NCI-H2107 treated with DMSO at 0.1 percent for 48 hours (cell line): Measurements from ENCODE around the gene KCNQ2.

Experiments
- DNase-seq: peaks from one replicate; lab custom pipeline; 2025; ENCODE audit not compliant: unreplicated experiment; lab: John Stamatoyannopoulos, UW

Gene KCNQ2

DNA sequence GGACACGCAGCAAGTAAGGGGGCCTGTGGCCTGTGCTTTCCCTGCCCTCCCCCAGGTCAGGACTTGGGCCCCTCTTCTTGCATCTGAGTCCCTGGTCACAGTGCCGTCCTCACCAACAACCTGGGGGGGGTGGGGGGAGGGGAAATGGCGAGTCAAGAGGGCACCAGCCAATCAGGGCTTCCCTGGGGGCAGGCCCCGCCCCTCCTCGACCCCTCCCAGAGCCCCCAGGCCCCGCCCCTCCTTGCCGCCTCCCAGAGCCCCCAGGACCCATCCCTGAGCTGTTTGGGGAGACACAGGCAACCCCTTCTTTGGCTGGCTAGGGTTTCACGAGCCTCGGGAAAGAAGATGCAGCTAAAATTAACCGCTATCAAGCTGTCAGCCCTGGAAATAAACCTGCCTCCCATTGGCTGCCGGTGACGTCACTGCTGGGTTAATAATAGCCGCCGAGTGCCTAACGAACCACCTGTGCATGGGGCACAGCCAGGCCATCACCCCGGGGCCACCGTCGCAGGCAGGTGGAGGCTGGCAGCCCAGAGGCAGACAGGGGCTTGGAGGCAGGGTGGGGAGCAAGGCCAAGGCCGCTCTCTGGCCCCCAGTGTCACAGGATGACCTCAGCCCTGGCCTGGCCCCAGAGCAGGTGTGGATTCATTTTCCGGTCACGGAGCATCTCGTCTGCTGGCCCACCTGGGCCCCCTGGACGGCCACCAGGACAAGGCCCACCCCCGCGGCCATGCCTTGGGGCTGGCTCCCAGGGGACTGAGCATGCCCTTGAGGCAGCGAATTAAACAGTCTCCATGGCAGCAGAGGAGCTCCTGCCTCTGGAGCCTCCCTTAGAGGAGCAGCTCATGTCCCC, 29.6 kb upstream of the KCNQ2 start:
- DNase-seq = peak; percentile 93

DNA sequence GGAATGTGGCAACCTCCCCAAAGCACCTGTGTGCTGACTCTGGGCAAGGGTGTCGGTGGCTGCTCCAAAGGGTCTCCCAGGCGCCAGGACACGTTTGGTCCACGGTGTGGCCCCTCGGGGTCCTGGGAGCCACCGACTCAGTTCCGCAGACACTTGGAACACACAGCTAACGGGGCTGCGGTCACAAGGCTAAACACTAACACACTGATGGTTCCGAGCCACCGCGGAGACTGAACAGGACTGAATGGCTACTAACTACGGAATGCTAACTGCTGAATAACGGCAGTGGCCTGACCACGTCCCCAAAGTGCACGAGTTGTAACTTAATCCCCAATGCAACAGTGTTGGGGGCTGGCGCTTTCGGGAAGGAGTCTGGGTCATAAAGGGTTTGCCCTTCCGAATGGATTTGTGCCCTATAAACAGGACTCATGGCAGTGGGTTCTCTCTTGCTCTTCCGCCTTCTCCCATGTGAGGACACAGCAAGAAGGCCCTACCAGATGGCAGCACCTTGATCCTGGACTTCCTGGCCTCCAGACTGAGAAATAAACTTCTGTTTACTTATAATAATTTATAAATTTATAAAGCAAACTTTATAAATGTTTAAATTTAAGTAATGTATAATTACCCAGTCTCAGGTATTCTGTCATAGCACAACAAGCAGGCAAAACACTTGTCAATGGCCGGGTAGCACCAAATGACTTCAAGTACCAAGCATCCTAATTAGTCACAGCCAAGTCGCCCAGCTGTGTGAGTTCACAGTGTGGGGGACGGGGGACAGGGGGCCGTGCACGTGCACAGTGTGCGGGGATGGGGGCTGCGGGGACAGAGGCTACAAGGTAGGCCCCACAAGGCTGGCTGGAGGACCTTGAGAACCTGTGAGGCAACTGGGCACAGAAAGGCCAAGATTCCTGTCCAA, 28.7 kb upstream of the KCNQ2 start:
- DNase-seq = no peak

DNA sequence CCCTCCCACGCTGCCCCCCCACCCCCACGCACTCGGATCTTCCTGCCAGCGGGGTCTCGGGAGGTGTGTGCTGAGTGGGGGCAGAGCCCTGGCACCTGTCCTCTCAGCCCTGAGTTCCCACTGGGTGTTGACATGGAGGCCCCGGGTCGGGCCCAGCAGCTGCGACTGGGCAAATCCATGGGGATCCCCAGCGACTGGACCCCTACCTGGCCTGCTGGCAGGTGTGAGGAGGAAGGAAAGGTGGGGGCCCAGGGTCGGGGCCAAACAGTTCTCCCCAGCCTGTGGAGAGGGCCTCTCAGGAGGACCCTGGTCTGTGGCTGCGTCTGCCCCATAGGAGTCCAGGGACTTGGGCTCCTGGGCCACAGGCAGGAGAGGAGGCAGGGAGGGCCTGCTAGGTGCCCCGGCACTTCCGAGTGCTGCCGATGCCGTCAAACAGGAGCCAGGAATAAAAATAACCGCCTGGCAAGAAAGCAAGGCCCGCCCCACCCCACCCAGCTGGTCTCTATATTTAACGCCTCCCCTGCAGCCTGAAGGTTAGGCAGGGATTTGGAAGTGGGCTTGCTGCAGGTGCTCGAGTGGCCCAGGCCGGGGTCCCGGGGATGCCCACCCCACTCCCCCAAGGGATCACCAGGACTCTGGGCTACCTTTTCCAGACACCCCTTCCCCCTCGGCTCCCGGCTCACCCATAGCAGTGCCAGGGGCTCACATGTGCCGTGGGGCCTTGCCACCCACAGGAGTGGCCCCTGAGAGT, 27.9 kb upstream of the KCNQ2 start:
- DNase-seq = no peak

DNA sequence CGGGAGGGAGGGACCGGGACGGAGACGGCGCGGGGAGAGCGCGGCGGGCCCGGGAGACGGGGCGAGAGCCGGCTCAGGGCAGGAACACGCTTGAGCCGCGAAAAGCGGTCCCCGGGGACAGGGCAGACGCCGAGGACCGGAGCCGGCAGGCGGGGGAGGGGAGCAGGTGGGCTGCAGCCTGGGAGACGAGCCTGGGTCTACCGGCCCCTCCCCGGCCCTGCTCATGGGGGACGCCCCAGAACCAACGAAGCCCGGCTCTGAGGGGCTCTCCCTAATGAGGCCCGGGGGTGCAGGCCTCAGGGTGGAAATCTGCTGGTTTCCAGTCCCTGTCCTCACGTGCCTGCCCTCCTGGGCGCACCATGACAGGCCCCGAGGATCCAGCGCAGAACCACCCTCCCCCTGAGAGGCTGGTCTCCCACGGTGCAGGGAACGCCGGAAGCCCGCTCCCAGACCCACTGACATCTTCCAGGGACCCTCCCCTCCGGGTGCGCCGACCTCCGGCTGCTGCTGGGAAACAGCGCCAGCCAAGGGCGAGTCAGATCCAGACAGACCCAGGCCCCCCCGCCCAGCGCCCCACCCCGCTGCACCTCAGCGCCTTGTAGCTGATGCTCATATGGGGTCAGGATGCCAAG, 27.0 kb upstream of the KCNQ2 start:
- no peak for DNase-seq

DNA sequence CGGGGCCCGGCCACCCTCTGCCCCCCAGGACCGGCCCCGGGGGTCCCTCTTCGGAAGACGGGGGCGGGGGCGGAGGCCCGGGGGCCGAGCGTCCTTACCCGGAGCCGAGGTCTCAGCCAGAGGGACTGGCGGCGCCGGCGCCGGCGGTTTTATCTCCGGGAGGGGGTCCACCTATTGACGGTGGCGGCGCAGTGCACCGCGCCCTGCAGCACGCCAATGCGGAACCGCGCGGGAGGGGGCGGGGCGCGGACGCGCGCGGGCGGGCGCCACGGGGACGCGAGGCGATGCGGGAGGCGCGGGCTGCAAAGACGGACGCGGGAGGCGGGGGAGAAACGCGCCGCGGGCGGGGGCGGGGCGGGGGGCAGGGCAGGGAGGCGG, 26.5 kb upstream of the KCNQ2 start, which contains the start of gene EEF1A2:
Gene EEF1A2 (minus strand): TSS at position 124 of the 378 bp plus-strand sequence. CDS start 1,320 bp downstream, outside the sequence.
- no peak for DNase-seq

DNA sequence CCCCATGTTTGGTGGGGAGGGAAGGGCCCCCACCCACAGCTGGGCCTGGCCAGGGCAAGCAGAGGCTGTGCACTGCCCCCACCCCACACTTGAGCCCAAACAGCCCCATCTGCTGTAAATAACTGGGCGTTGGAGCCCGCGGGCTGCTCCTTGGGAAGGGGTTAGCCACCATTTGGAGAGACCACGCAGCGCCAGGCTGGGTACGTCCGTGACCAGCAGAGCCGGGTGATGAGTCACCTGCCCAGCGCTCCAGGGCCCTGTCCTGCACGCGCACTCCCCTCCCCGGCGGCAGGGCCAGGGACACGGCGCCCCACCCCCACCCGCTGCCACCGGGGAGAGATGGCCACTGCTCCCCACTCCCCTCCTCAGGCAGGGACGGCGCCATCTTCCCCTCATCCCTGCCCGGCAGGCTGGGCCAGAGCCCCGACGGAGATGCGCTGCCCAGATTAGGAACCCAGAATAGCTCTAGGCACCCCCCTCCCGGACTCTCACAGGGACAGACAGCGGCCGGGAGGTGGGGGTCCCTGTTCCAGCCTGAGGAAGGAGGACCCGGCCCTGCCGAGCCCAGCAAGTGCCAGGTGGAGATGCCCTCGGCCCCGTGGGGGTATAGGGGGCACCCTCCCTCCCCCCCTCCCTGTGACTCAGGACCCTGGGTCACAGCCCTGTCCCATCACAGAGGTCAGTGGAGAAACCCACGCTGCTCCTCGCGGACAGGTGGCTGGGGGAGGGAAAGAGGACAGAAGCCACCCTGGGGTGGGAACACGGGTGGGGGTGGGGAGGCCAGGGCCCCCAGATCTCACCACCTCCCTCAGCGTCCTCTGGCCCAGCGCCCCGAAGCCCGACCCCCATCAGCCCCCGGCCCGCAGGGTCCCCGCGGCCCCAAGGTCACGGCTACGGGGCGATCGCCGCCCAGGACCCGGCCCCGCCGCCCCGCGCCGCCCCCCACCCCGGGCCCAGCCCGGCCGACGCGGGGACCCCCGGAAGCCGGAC, 25.8 kb upstream of the KCNQ2 start:
- DNase-seq = no peak

DNA sequence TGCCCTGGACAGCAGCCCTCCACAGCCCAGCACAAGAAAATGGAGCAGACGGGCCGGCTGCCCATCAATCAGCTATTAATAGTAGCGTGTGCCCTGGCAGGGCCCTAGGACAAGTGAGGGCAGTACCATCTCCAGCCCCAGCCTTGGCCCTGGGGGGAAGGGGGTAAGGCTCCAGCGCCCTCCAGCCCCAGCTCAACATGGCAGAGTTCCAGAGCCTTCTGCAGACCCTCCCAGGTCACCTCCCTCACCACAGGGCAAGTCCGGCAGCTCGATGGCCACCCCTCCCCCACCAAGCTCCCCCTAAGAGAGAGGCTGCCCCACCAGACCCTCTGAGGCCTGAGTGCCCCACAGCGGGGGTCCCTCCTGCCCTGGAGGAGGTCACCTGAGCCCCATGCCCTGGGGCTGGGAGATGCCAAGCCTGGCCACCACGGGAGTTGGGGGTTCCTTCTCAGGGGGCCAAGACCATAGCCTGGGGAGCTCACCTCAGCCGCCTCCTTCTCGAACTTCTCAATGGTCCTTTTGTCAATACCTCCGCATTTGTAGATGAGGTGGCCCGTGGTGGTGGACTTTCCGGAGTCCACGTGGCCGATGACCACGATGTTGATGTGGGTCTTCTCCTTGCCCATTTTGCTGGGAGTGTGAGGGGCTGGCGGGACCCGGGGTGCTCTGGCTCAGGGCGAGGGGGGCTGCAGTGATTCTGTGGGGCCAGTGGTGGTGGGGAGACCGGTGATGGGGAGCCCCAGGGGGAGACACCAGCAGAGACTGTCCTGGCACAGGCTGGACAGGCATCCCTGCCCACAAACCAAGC, 24.9 kb upstream of the KCNQ2 start:
- DNase-seq = no peak

DNA sequence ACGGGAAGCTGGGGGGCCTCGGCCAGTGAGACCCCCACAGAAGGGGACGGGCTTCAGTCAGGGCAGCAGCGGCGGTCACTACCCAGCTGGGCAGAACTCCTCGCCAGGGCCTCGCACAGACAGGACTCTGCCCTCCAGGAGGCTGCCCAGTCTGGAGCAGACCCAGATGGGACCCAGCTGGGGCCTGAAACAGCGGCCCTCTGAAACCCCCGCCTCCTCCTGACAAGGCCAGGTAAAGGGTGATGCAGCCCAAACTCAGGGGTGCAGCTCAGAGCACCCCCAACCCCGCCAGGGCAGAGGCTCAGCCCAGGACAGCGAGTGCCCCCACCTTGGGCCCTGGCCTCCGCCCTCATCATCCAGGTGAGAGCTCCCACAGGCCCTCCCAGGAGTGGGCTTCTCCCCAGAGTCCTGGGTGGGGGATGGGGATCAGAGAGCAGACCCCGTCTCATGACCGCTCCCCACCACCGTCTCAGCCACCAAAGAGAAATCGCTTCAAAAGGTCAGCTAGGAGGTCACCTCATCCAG, 24.2 kb upstream of the KCNQ2 start:
- no peak for DNase-seq

DNA sequence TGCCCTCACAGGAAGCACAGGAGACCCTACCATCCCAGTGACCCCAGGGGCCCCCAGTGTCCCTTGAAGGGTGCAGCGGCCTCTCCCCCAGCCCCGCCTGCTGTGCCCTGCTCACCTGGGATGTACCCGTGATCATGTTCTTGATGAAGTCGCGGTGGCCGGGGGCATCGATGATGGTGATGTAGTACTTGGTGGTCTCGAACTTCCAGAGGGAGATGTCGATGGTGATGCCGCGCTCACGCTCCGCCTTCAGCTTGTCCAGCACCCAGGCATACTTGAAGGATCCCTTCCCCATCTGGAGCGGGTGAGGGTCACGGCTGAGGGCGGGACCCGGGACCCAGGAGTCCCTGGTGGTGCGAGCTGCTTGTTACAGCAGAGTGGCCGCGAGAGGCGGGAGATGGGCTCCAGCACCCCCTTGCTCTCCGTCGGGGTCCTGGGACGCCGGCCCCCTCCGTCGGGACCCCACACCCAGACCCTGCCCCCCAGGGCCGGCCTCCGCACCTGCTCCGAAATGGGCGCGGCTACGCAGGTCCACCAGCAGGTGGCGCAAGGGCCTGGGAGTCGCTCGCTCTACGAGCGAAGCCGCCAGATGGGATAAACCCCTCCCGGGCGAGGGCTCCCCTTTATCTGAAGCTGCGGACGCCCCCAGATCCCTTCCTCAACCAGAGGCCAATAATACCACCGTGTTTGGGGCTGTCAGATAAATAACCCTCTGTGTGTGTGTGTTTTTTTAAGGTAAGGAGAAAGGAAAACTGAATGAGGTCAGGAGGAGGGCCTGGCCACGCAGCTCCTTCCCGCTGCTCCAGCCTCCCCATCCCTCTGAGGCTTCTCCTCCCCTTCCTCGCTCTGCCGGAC, 23.5 kb upstream of the KCNQ2 start:
- no peak for DNase-seq

DNA sequence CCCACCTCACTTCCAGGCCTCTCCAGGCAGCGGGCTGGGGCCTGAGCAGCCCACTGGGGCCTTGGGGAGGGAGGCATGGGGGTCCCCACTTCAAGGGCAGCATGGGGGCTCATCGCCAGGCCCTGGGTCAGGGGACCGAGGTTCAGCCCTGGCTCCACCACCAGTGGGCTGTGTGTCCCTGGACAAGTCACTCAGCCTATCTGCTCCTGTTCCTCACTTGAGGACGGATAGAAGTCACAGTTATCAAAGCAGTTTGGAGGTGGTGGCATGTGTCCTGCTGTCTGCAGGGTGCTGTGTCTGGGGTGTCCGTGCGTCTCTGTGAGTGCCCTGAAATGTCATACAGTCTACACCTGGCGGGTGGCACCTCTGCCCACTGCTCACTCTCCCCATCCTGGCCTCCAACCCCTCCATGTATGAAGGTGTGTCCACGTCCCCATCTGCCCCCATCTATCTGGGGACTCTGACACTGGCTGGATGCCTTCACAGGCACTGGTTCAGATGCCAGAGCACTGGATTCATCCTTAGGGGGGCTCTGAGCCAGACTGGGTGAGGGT, 22.8 kb upstream of the KCNQ2 start:
- DNase-seq = no peak

DNA sequence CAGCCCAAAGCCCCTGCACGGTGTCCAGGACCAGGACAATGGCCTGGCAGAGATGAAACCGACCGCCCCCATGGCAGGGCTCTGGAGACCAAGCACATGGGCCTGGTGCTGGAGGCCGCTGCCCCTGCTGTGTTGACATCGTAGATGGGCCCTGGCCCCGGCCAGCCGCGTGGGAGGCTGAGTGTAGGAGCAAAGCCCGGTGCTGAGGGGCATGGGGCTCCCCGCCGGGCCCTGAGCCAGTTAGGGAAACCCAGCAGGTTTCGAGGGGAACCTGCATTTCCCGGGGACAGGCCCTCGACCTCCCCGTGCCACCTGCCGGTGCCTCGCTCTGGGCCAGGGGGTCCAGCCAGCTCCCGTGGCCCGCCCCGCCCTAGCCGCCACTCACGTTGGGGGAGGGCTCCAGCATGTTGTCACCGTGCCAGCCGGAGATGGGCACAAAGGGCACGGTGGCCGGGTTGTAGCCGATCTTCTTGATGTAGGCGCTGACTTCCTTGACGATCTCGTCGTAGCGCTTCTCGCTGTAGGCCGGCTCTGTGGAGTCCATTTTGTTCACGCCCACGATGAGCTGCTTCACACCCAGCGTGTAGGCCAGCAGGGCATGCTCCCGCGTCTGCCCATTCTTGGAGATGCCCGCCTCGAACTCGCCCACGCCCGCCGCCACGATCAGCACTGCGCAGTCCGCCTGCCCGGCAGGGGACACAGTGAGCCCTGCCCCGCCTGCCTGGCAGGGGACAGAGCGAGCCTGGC, 22.1 kb upstream of the KCNQ2 start:
- DNase-seq = no peak

DNA sequence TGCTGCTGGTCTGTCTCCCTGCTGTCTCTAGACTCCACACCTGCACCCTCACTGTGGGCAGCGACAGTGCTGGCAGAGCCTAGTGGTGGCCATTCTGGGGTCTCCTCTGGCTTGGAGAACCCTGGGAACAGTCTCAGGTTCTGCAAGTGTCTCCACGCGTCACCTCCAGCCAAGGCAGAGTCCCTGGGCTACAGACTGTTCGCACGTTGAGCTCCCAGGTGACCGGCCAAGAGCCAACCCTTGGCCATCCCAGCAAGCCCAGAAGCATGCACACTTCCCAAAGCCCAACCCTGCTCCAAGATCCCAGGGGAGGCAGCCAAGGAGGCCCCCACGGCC, 21.6 kb upstream of the KCNQ2 start:
- DNase-seq = no peak

DNA sequence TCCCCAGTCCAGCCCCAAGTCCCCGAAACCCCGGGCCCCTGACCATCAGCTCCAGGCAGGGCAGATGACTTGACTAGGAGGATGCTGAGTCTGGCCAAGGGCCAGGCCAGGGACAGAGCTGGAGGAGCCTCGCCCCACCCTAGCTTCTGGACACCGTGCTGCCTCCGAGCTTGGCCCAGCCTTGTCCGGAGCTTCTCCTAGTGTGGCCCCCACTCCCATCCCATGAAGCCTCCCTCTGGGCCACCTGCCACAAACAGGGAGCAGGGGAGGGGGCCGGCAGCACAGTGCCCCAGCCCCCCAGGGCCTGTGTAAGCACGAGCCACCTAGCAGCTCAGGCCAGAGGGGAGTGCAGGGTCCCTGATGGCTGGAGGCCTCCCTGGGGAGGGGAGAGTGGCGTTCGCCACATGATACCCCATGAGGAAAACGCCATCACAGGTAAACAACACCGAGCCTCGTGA, 21.1 kb upstream of the KCNQ2 start:
- no peak for DNase-seq

DNA sequence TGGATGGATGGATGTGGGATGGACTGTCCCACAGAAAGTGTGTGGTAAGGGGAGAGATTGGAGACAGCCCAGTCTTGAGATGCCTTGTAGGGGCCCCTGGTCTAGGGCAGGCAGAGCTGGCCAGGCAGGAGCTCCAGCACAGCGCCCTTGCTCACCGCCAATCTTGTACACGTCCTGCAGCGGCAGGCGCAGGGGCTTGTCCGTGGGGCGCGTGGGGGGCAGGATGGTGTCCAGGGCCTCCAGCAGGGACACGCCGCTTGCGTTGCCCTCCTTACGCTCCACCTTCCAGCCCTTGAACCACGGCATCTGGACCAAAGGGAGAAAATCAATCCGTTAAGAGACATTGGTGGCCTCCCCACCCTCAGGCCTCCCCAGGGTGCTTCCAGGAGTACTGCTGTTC, 20.5 kb upstream of the KCNQ2 start:
- DNase-seq = no peak

DNA sequence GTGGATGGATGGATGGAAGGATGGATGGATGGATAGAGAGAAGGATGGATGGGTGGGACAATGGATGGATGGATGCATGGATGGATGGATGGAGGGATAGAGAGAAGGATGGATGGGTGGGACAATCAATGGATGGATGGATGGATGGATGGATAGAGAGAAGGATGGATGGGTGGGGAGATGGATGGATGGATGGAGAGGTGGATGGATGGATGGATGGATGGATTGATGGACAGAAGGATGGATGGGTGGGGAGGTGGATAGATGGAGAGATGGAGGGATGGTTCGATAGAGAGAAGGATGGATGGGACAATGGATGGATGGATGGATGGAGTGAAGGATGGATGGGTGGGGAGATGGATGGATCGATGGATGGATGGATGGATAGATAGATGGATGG, 20.1 kb upstream of the KCNQ2 start:
- no peak for DNase-seq

DNA sequence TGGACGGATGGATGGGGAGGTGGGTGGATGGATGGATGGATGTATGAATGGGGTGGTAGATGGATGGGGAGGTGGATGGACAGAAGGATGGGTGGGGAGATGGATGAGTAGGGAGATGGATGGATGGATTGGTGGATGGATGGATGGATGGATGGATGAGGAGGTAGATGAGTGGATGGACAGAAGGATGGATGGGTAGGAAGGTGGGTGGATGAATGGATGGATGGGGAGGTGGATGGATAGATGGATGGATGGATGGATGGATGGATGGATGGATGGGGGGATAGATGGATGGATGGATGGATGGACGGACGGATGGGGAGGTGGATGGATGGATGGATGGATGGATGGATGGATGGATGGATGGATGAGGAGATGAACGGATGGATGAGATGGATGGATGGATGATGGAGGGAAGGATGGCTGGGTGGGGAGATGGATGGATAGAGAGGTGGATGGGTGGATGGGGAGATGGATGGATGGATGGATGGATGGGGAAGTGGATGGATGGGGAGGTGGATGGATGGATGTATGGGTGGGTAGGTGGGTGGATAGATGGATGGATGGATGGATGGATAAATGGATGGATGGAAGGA, 19.3 kb upstream of the KCNQ2 start:
- DNase-seq = no peak
